Body of pancreas (tissue), 4 donors: Measurements from ENCODE around the gene ATP11A.

ENCODE experiments used
- POLR2A ChIP-seq, 3 donors: fragments of 450-650 bp; IDR thresholded peaks; one replicate each; pipeline ENCODE4 v1.6.1; 2016; ENCODE audit warnings: antibody characterized with exemption in 3 of 3, mild to moderate bottlenecking in 2 of 3
- TF ChIP-seq, protein P1 (sequence below), 7 experiments: fragments of 450-650 bp in 4 of 7; fragments of 200-600 bp in 3 of 7; sonication (generic) in 3 of 7; IDR thresholded peaks; one replicate each; pipeline ENCODE4 v1.5.1; 2016 to 2019; ENCODE audit warnings: antibody characterized with exemption in 7 of 7

- no peak for TF ChIP-seq POLR2A (IDR thresholded peaks at IDR 0.05)
- TF ChIP-seq, protein P1, sequence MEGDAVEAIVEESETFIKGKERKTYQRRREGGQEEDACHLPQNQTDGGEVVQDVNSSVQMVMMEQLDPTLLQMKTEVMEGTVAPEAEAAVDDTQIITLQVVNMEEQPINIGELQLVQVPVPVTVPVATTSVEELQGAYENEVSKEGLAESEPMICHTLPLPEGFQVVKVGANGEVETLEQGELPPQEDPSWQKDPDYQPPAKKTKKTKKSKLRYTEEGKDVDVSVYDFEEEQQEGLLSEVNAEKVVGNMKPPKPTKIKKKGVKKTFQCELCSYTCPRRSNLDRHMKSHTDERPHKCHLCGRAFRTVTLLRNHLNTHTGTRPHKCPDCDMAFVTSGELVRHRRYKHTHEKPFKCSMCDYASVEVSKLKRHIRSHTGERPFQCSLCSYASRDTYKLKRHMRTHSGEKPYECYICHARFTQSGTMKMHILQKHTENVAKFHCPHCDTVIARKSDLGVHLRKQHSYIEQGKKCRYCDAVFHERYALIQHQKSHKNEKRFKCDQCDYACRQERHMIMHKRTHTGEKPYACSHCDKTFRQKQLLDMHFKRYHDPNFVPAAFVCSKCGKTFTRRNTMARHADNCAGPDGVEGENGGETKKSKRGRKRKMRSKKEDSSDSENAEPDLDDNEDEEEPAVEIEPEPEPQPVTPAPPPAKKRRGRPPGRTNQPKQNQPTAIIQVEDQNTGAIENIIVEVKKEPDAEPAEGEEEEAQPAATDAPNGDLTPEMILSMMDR (IDR thresholded peaks at IDR 0.05), result no peak
Measured at GRCh38 chr13:112741185-112741755, 51.4 kb downstream of the ATP11A start.
